GM21447 (cell line): ENCODE results near the gene GNPTG.

Experiments used
- ATAC-seq: cut with Tn5 transposase; IDR thresholded peaks from one replicate; pipeline ENCODE4 v1.9.1; 2021; ENCODE audit not compliant: unreplicated experiment

The GNPTG gene

GRCh38 chr16:1367486-1368174, 15.9 kb downstream of the GNPTG start:
- ATAC-seq = no peak

GRCh38 chr16:1371054-1371978, 19.6 kb downstream of the GNPTG start:
- ATAC-seq = no peak

- ATAC-seq = no peak
Measured at GRCh38 chr16:1372292-1372950, 20.7 kb downstream of the GNPTG start.

- no peak for ATAC-seq
Measured at GRCh38 chr16:1374418-1375297, 22.9 kb downstream of the GNPTG start.

- no peak for ATAC-seq
Measured at GRCh38 chr16:1375298-1375640, 23.5 kb downstream of the GNPTG start.

GRCh38 chr16:1375741-1376410, 24.1 kb downstream of the GNPTG start:
- ATAC-seq = no peak

- ATAC-seq = no peak
Measured at GRCh38 chr16:1377406-1378010, 25.8 kb downstream of the GNPTG start.

- ATAC-seq = no peak
Measured at GRCh38 chr16:1378087-1378803, 26.5 kb downstream of the GNPTG start.

- ATAC-seq = no peak
Measured at GRCh38 chr16:1378804-1379303, 27.1 kb downstream of the GNPTG start.

GRCh38 chr16:1379304-1380076, 27.8 kb downstream of the GNPTG start:
- ATAC-seq = no peak

- ATAC-seq = no peak
Measured at GRCh38 chr16:1380195-1380594, 28.5 kb downstream of the GNPTG start.

GRCh38 chr16:1381612-1382406, 30.1 kb downstream of the GNPTG start:
- ATAC-seq = no peak

GRCh38 chr16:1383556-1383955, 31.8 kb downstream of the GNPTG start:
- no peak for ATAC-seq

GRCh38 chr16:1385232-1385631, 33.5 kb downstream of the GNPTG start:
- no peak for ATAC-seq

- ATAC-seq = no peak
Measured at GRCh38 chr16:1387331-1387730, 35.6 kb downstream of the GNPTG start.

- ATAC-seq = no peak
Measured at GRCh38 chr16:1389762-1390161, 38.0 kb downstream of the GNPTG start.

GRCh38 chr16:1390239-1390779, 38.6 kb downstream of the GNPTG start:
- ATAC-seq = no peak
